Fibroblast of skin of right quadriceps (primary cell): Measurements from ENCODE around the gene DAAM1.

ENCODE experiments used
- DNase-seq: peaks from one replicate; pipeline ENCODE4 v3.0.0-alpha.2; 2013

Gene DAAM1

GRCh38 chr14:59261334-59261733, 72.9 kb downstream of the DAAM1 start:
- DNase-seq = no peak

- DNase-seq = no peak
Observed at GRCh38 chr14:59262717-59263454, 74.4 kb downstream of the DAAM1 start.

- no peak for DNase-seq
Observed at GRCh38 chr14:59265808-59266207, 77.3 kb downstream of the DAAM1 start.

- DNase-seq = no peak
Observed at GRCh38 chr14:59267046-59267445, 78.6 kb downstream of the DAAM1 start.

GRCh38 chr14:59268011-59268410, 79.5 kb downstream of the DAAM1 start:
- DNase-seq = peak; percentile 52

- no peak for DNase-seq
Observed at GRCh38 chr14:59268858-59269257, 80.4 kb downstream of the DAAM1 start.

GRCh38 chr14:59269466-59269865, 81.0 kb downstream of the DAAM1 start:
- no peak for DNase-seq

GRCh38 chr14:59271256-59271655, 82.8 kb downstream of the DAAM1 start:
- no peak for DNase-seq

GRCh38 chr14:59271734-59272133, 83.3 kb downstream of the DAAM1 start:
- DNase-seq = peak; percentile 46

- DNase-seq = peak; percentile 47
Observed at GRCh38 chr14:59272633-59273032, 84.2 kb downstream of the DAAM1 start.

- no peak for DNase-seq
Observed at GRCh38 chr14:59273737-59274136, 85.3 kb downstream of the DAAM1 start.

GRCh38 chr14:59274991-59275391, 86.5 kb downstream of the DAAM1 start:
- DNase-seq = no peak

- DNase-seq = peak; percentile 93
Observed at GRCh38 chr14:59275668-59276067, 87.2 kb downstream of the DAAM1 start.

GRCh38 chr14:59276235-59276634, 87.8 kb downstream of the DAAM1 start:
- no peak for DNase-seq

GRCh38 chr14:59277659-59278058, 89.2 kb downstream of the DAAM1 start:
- peak; percentile 86 for DNase-seq

GRCh38 chr14:59278111-59278510, 89.6 kb downstream of the DAAM1 start:
- peak; percentile 93 for DNase-seq

- no peak for DNase-seq
Observed at GRCh38 chr14:59280961-59281360, 92.5 kb downstream of the DAAM1 start.

- DNase-seq = peak; percentile 85
Observed at GRCh38 chr14:59281609-59282377, 93.3 kb downstream of the DAAM1 start.

- peak; percentile 70 for DNase-seq
Observed at GRCh38 chr14:59282378-59282765, 93.9 kb downstream of the DAAM1 start.

GRCh38 chr14:59283361-59283760, 94.9 kb downstream of the DAAM1 start:
- peak; percentile 64 for DNase-seq

GRCh38 chr14:59284059-59284458, 95.6 kb downstream of the DAAM1 start:
- no peak for DNase-seq

GRCh38 chr14:59292028-59292427, 103.6 kb downstream of the DAAM1 start:
- no peak for DNase-seq

GRCh38 chr14:59292921-59293534, 104.6 kb downstream of the DAAM1 start:
- no peak for DNase-seq
